Measurements from ENCODE around the gene IL17RE. TPM values are rescaled to one million over a fixed set of nuclear protein-coding genes. Genes with fewer than 3 reads are reported as not detected.

The IL17RE gene
- total RNA-seq, 4 donors from 2014 or later: 3.7 to 8.1 (median 6.7) TPM

DNA sequence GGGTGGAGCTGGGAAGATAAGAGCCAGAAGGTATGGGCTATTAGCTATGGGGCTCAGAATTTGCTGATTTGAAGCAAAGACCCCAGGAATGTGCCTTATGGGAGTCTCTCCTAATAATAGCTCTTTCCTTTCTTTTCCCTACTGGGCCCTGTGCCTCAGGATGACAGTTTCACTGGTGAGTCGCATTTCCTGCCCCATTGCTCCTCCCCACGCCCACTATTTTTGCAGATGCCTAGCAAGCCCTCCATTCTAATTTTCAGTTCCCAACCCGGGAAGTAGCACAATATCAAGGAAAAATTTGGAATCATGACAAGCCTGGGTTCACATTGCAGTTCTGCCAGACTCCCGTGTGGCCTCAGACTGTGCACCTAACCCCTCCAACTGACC is 583 bp downstream of the IL17RE start:
- peak overlapping the region; percentile 26 to 52 (median 39) for H3K4me3 ChIP-seq (replicated peaks in 1 of 3)

GRCh38 chr3:9903904-9904303 is 1.3 kb downstream of the IL17RE start:
- Histone ChIP-seq H3K36me3 (no peaks in the 10 kb centered on the region), H3K27me3 (no peaks in the 10 kb centered on the region), H3K4me1 (peaks cover 16 to 21% of the 10 kb centered on the region in 2 donors), H3K27ac (no peak overlapping the region), H3K9me3 (no peaks in the 10 kb centered on the region), H3K4me3 (replicated peaks in 1 of 3) (no peak overlapping the region)
- intact Hi-C loops (cut with DNase I): no loop called here
- no peak for TF ChIP-seq POLR2A (IDR thresholded peaks at IDR 0.05)
- no peak for TF ChIP-seq CTCF (IDR thresholded peaks at IDR 0.05)
- 81 to 84% methylated on average over 4 of the region's 4 CpGs for WGBS, 2 donors
- DNase-seq: peak in 1 of 2 donors; percentile 17

More for the DNA sequence above, 583 bp downstream of the IL17RE start:
- Histone ChIP-seq H3K27me3 (no peaks in the 10 kb centered on the region), H3K4me1 (peaks cover 16 to 21% of the 10 kb centered on the region in 2 donors), H3K9me3 (no peaks in the 10 kb centered on the region), H3K36me3 (no peaks in the 10 kb centered on the region), H3K27ac (peak overlapping the region; percentile 40 to 68 (median 50))
- DNase-seq: peak; percentile 6 to 29
- WGBS, 2 donors: 21 to 29% methylated on average over 4 of the region's 4 CpGs
- intact Hi-C loops (cut with DNase I): no loop called here
- no peak for TF ChIP-seq CTCF (IDR thresholded peaks at IDR 0.05)
- no peak for TF ChIP-seq POLR2A (IDR thresholded peaks at IDR 0.05)

- 89 to 92% methylated on average over 5 of the region's 5 CpGs for WGBS, 2 donors
- no peak for DNase-seq
- no peak overlapping the region for H3K27ac ChIP-seq
- intact Hi-C loops (cut with DNase I): no loop called here
- no peaks in the 10 kb centered on the region for H3K36me3 ChIP-seq
- TF ChIP-seq POLR2A (IDR thresholded peaks at IDR 0.05) (no peak), CTCF (IDR thresholded peaks at IDR 0.05) (no peak)
- no peaks in the 10 kb centered on the region for H3K9me3 ChIP-seq
- H3K4me3 ChIP-seq (replicated peaks in 1 of 3): no peak overlapping the region
- H3K4me1 ChIP-seq: peaks cover 16 to 21% of the 10 kb centered on the region in 2 donors
- H3K27me3 ChIP-seq: no peaks in the 10 kb centered on the region
Measured at GRCh38 chr3:9906480-9906879, 3.8 kb downstream of the IL17RE start.

GRCh38 chr3:9908286-9908685 is 5.6 kb downstream of the IL17RE start:
- Histone ChIP-seq H3K36me3 (no peaks in the 10 kb centered on the region), H3K9me3 (no peaks in the 10 kb centered on the region), H3K4me3 (replicated peaks in 1 of 3) (no peak overlapping the region), H3K4me1 (peaks cover 3 to 7% of the 10 kb centered on the region in 2 donors), H3K27me3 (no peaks in the 10 kb centered on the region), H3K27ac (no peak overlapping the region)
- WGBS, 2 donors: 91 to 96% methylated on average over 3 of the region's 3 CpGs
- no peak for DNase-seq
- no peak for TF ChIP-seq POLR2A (IDR thresholded peaks at IDR 0.05)
- no peak for TF ChIP-seq CTCF (IDR thresholded peaks at IDR 0.05)
- intact Hi-C loops (cut with DNase I): no loop called here

DNA sequence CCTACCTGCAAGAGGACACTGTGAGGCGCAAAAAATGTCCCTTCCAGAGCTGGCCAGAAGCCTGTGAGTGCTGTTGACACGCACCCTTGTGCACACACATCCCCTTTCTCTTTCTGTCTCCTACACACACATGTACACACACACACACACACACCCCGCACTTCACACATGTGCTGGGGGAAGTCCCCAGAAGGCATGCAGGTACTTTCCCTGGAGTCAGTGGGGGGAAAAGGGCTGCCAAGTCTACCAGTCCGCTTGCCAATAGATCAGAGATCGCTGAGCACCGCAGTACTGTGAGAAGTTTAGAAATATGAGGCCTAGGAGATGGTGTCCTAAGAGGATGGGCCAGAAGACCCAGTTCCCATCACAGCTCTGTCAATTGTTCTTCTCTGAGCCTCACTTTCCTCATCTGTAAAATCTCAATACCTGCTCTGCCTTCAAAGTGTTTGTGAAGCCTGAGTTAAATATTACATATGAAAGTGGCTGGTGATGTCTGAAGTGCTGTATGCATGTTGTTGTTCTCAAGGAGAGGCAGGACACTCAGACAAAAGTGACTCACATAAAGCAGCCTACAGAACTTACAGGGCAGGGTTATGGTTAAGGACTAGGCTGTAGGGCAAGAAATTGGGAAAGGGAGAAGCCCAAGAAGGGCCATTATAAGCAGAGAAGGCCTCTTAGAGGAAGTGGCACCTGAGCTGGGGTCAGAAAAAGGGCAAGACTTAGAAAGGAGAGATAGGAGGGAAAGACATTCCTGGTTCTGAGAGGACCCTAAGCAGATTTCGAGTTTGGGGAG is 6.8 kb downstream of the IL17RE start:
- TF ChIP-seq CTCF (IDR thresholded peaks at IDR 0.05): no peak
- TF ChIP-seq POLR2A (IDR thresholded peaks at IDR 0.05): no peak
- intact Hi-C loops (cut with DNase I): no loop called here

More for the DNA sequence above, 6.8 kb downstream of the IL17RE start:
- Histone ChIP-seq H3K4me1 (peaks cover 3% of the 10 kb centered on the region in 2 donors), H3K27ac (no peak overlapping the region), H3K9me3 (no peaks in the 10 kb centered on the region), H3K27me3 (no peaks in the 10 kb centered on the region), H3K4me3 (replicated peaks in 1 of 3) (no peak overlapping the region), H3K36me3 (no peaks in the 10 kb centered on the region)
- DNase-seq: no peak
- 81 to 92% methylated on average over 7 of the region's 7 CpGs for WGBS, 2 donors
